Keratinocyte (primary cell): Measurements from ENCODE around the gene JADE2.

Source experiments
- CTCF ChIP-seq, 3 experiments: IDR thresholded peaks in 1 of 3; conservative IDR thresholded peaks in 1 of 3; optimal IDR thresholded peaks in 1 of 3; 2 replicates in 2 of 3; 3 replicates in 1 of 3; pipeline versions ENCODE3 to v1.5.1; 2011; ENCODE audit warnings: low read length in 3 of 3, mild to moderate bottlenecking in 3 of 3, moderate library complexity in 2 of 3, control low read depth in 1 of 3, inconsistent platforms in 1 of 3; ENCODE audit not compliant: insufficient read depth in 2 of 3; ENCODE audit errors: extremely low read depth in 1 of 3
- EZH2 ChIP-seq: IDR thresholded peaks from one replicate; pipeline ENCODE4 v1.6.1; 2012; ENCODE audit warnings: inconsistent platforms, mild to moderate bottlenecking, low read length, moderate library complexity

GRCh38 chr5:134570365-134570758 lies 44.9 kb downstream of the JADE2 start:
- TF ChIP-seq CTCF (optimal IDR thresholded peaks at IDR 0.05 in 1 of 3, IDR thresholded peaks at IDR 0.05 in 1 of 3, conservative IDR thresholded peaks at IDR 0.05 in 1 of 3; ENCODE audit: extremely low read depth in 1 of 3, insufficient read depth in 2 of 3, low read length in 3 of 3) (no peak), EZH2 (no peak)
